ENCODE data around the gene MARK3.

DNA sequence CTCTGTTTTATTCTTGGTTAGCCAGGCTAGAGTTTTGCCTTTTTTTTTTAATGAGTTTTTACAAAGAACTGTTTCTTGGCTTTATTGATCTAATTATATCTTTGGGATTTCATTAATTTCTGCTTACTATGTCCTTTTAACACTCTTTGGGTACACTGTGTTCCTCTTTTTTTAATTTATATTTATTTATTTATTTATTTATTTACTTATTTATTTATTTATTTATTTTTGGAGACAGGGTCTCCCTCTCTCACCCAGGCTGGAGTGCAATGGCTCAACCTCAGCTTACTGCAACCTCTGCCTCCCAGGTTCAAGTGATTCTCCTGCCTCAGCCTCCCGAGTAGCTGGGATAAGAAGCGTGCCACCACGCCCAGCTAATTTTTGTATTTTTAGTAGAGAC, 15.1 kb upstream of the MARK3 start:
- TF ChIP-seq CTCF (IDR thresholded peaks at IDR 0.05) (no peak), POLR2A (IDR thresholded peaks at IDR 0.05) (no peak)
